Activated naive CD4-positive, alpha-beta T cell (primary cell): ENCODE results near the gene MEIKIN.

ENCODE experiments used
- DNase-seq, 4 experiments: peaks; one replicate each; lab custom pipeline; 2025; lab: John Stamatoyannopoulos, UW

MEIKIN gene

DNA sequence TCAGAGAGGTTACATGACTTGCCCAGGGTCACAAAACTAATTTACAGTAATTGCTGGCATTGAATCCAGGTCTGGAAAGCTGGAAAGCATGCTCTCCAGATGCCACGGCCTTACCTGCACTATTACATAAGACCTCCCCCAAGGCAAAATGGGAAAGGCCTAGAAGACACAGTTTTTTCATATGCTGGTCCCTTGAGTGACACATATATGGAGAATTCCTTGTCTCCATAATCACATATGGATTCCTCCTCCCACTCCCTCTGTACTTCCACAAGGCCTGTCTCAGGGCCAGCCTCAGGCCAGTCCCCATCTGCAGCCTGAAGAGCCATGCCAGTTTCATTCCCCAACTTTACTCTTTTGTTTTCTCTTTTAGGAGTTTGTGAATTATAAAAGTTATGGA lies 28.6 kb upstream of the MEIKIN start:
- no peak for DNase-seq

GRCh38 chr5:131973089-131973712 lies 27.7 kb upstream of the MEIKIN start:
- DNase-seq = no peak

DNA sequence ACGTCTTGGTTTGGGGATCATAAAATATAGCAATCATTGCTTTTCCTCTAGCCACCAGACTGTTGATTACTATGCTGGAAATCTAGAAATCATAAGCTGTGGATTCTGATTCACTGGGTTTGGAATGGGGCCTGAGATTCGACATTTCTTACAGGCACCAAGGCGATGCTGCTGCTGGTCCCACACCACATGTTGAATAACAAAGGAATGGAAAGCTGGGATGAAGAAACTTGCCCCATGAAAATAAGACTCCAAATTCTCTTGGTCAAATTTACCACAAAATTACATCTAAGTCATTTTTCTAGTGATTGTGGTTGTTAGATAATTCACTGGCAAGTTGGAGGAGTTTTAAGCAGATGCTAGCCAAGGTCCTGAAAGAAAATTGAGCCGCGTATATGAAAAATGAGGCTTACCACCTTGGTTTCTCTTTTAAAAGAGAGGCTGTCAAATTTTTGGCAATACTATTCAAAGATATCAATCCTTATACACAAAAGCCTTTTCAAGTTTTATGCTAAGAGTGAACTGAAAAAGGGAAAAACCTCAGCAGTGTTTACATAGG lies 23.0 kb upstream of the MEIKIN start:
- no peak for DNase-seq

DNA sequence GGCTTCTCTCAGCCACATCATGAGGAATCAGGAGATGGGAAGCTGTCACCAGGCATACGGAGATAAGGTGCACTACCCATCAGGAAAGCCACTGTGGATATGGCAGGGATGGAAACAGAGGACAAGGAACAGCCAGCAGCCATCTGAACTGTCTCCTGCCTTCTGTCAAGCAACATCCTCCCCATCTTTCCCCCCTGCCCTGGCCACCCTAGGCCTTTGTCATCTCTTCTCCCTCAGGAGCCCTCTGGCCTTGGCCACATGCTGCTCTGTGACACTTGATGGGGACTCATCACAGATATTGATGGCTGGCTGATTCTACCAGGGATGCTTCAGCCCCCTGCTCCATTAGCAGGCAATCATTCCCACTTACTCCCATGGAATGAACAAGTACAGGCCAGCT lies 21.1 kb upstream of the MEIKIN start:
- DNase-seq = no peak

GRCh38 chr5:131965826-131966415 lies 20.5 kb upstream of the MEIKIN start:
- no peak for DNase-seq

- DNase-seq = no peak
Observed at GRCh38 chr5:131959906-131960305, 14.4 kb upstream of the MEIKIN start.

- no peak for DNase-seq
Observed at GRCh38 chr5:131959136-131959535, 13.7 kb upstream of the MEIKIN start.

GRCh38 chr5:131957721-131958441 lies 12.4 kb upstream of the MEIKIN start:
- DNase-seq = no peak

- DNase-seq = no peak
Observed at GRCh38 chr5:131953969-131954368, 8.5 kb upstream of the MEIKIN start.

GRCh38 chr5:131952301-131952857 lies 6.9 kb upstream of the MEIKIN start:
- DNase-seq = no peak

GRCh38 chr5:131950706-131951105 lies 5.2 kb upstream of the MEIKIN start:
- no peak for DNase-seq

DNA sequence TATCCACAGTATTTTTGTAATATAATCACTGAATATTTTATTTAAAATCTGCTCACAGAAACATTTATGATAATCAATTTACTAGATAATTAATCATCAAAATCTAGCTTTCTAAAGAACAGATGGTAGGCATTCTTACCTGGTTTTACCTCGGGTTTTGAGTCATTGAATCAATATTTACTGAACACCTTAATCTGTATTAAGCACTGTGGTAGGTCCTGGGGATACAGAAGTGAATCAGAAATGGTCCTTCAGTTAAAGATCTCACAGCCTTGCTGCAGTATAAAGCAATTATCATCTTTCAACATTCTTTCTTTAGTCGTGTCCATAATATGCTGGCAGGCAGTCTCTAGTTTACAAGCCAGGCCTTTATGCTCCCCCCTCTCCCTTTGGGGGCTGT lies 2.0 kb upstream of the MEIKIN start:
- DNase-seq = no peak

- DNase-seq = no peak
Observed at GRCh38 chr5:131944702-131945550, 537 bp downstream of the MEIKIN start.

- DNase-seq = no peak
Observed at GRCh38 chr5:131943916-131944315, 1.5 kb downstream of the MEIKIN start.

- no peak for DNase-seq
Observed at GRCh38 chr5:131942016-131942415, 3.4 kb downstream of the MEIKIN start.

GRCh38 chr5:131939690-131940345 lies 5.6 kb downstream of the MEIKIN start:
- DNase-seq = no peak

DNA sequence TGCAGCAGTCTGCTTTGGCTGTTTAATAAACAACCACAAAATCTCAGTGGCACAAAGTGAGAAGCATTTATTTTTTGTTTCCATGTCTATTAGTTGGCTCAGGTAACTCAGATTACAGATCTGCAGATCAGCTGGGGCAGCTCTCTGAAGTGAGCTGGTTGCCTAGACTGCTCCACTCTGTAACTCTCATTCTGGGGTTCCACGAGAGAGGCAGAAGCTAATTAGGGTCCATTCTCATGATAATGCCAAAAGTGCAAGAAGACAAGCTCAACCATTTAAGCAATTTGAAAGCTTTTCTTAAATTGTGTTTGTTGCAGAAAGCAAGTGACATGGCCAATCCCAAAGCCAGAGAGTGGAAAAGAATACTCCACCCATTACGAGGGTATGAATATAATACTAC lies 13.2 kb downstream of the MEIKIN start:
- DNase-seq = no peak

GRCh38 chr5:131928957-131929356 lies 16.5 kb downstream of the MEIKIN start:
- DNase-seq = no peak

GRCh38 chr5:131926168-131926567 lies 19.3 kb downstream of the MEIKIN start:
- DNase-seq = no peak

- DNase-seq = no peak
Observed at GRCh38 chr5:131916481-131916880, 29.0 kb downstream of the MEIKIN start.

- DNase-seq = no peak
Observed at GRCh38 chr5:131914472-131914871, 31.0 kb downstream of the MEIKIN start.
